HFFc6 (cell line): ENCODE measurements around the gene GALNT16. TPM values are rescaled to one million over a fixed set of nuclear protein-coding genes. Genes with fewer than 3 reads are reported as not detected.

Experiments
- DNase-seq: peaks from one replicate; pipeline ENCODE4 v3.0.0-alpha.2; 2018
- H3K27ac Mint-ChIP-seq: 2 replicates; pipeline ENCODE4 v1.8.0; 2020; ENCODE audit warnings: mild to moderate bottlenecking, mixed read lengths
- H3K27me3 Mint-ChIP-seq: 2 replicates; pipeline ENCODE4 v1.8.0; 2021; ENCODE audit warnings: mild to moderate bottlenecking, moderate library complexity, mixed read lengths; ENCODE audit not compliant: insufficient read depth
- H3K36me3 Mint-ChIP-seq: 2 replicates; pipeline ENCODE4 v1.8.0; 2021; ENCODE audit warnings: low read depth, mixed read lengths
- H3K4me1 Mint-ChIP-seq: 2 replicates; pipeline ENCODE4 v1.8.0; 2020; ENCODE audit warnings: low read depth, mixed read lengths
- H3K4me3 Mint-ChIP-seq: 2 replicates; pipeline ENCODE4 v1.8.0; 2020; ENCODE audit warnings: mild to moderate bottlenecking, moderate library complexity, mixed read lengths
- H3K9me3 Mint-ChIP-seq: 2 replicates; pipeline ENCODE4 v1.8.0; 2020; ENCODE audit warnings: mild to moderate bottlenecking, mixed read lengths
- CTCF ChIP-seq: fragments of 200-600 bp; sonication (generic); IDR thresholded peaks from 2 replicates; pipeline ENCODE4 v1.5.0; 2021; ENCODE audit warnings: antibody characterized with exemption, mild to moderate bottlenecking
- total RNA-seq, 6 experiments: library from RNA; stranded (reverse); fragmentation: NEBNext Ultra II Directional; extraction: Animal tissue kit (Norgen Biotek cat#: 25700); gene quantifications; 2 replicates in 1 of 6; 3 replicates in 5 of 6; pipeline ENCODE4 v1.2.3, GENCODE V29; 2021

Gene GALNT16
- total RNA-seq, 6 experiments from 2014 or later: 0.11 to 0.38 (median 0.24) TPM

- no peak for TF ChIP-seq CTCF
- H3K4me1 Mint-ChIP-seq: peaks cover 6% of the 10 kb centered on the region; the same call in 1 of the 2 replicates
- H3K36me3 Mint-ChIP-seq: no peaks in the 10 kb centered on the region
- DNase-seq: no peak
- no peak overlapping the region for H3K27ac Mint-ChIP-seq
- H3K9me3 Mint-ChIP-seq: no peaks in the 10 kb centered on the region
- H3K4me3 Mint-ChIP-seq: no peak overlapping the region
- H3K27me3 Mint-ChIP-seq: peaks cover 38% of the 10 kb centered on the region
Observed at GRCh38 chr14:69354383-69355153, 94.6 kb downstream of the GALNT16 start.

- no peaks in the 10 kb centered on the region for H3K36me3 Mint-ChIP-seq
- no peak for TF ChIP-seq CTCF
- peaks cover 35% of the 10 kb centered on the region for H3K27me3 Mint-ChIP-seq
- no peaks in the 10 kb centered on the region for H3K9me3 Mint-ChIP-seq
- peaks cover 6% of the 10 kb centered on the region; the same call in 1 of the 2 replicates for H3K4me1 Mint-ChIP-seq
- H3K27ac Mint-ChIP-seq: no peak overlapping the region
- no peak overlapping the region for H3K4me3 Mint-ChIP-seq
- no peak for DNase-seq
Observed at GRCh38 chr14:69355154-69355597, 95.2 kb downstream of the GALNT16 start.

- DNase-seq: peak; percentile 47
- Mint-ChIP-seq H3K4me1 (peaks cover 6% of the 10 kb centered on the region; the same call in 1 of the 2 replicates), H3K27ac (no peak overlapping the region; the same call in 1 of the 2 replicates), H3K9me3 (no peaks in the 10 kb centered on the region), H3K4me3 (no peak overlapping the region), H3K27me3 (peaks cover 30% of the 10 kb centered on the region), H3K36me3 (no peaks in the 10 kb centered on the region)
- no peak for TF ChIP-seq CTCF
Observed at GRCh38 chr14:69355607-69356281, 95.8 kb downstream of the GALNT16 start.

GRCh38 chr14:69356903-69357543 lies 97.1 kb downstream of the GALNT16 start:
- no peak overlapping the region for H3K27ac Mint-ChIP-seq
- no peak for DNase-seq
- H3K4me3 Mint-ChIP-seq: no peak overlapping the region

More at GRCh38 chr14:69356903-69357543, 97.1 kb downstream of the GALNT16 start:
- Mint-ChIP-seq H3K36me3 (no peaks in the 10 kb centered on the region), H3K9me3 (no peaks in the 10 kb centered on the region), H3K4me1 (peaks cover 6% of the 10 kb centered on the region; the same call in 1 of the 2 replicates), H3K27me3 (peaks cover 20% of the 10 kb centered on the region)
- no peak for TF ChIP-seq CTCF
